Tibial nerve (tissue), 4 donors: Measurements from ENCODE around the gene DNASE1L2.

Experiments
- EP300 ChIP-seq, 2 donors: sonication (generic); formaldehyde crosslinking; IDR thresholded peaks; one replicate each; pipeline ENCODE4 v1.6.1; 2017; ENCODE audit warnings: antibody characterized with exemption in 2 of 2, mild to moderate bottlenecking in 1 of 2
- POLR2A ChIP-seq, 2 donors: fragments of 450-650 bp; IDR thresholded peaks; one replicate each; pipeline ENCODE4 v1.6.1; 2017; ENCODE audit warnings: antibody characterized with exemption in 2 of 2, mild to moderate bottlenecking in 2 of 2, moderate library complexity in 2 of 2
- TF ChIP-seq, protein P1 (sequence below), 5 experiments: fragments of 200-600 bp in 3 of 5; fragments of 450-650 bp in 2 of 5; sonication (generic) in 3 of 5; IDR thresholded peaks; one replicate each; pipeline ENCODE4 v1.5.1; 2016 to 2019; ENCODE audit warnings: antibody characterized with exemption in 5 of 5, mild to moderate bottlenecking in 3 of 5, moderate library complexity in 2 of 5

- TF ChIP-seq, protein P1, sequence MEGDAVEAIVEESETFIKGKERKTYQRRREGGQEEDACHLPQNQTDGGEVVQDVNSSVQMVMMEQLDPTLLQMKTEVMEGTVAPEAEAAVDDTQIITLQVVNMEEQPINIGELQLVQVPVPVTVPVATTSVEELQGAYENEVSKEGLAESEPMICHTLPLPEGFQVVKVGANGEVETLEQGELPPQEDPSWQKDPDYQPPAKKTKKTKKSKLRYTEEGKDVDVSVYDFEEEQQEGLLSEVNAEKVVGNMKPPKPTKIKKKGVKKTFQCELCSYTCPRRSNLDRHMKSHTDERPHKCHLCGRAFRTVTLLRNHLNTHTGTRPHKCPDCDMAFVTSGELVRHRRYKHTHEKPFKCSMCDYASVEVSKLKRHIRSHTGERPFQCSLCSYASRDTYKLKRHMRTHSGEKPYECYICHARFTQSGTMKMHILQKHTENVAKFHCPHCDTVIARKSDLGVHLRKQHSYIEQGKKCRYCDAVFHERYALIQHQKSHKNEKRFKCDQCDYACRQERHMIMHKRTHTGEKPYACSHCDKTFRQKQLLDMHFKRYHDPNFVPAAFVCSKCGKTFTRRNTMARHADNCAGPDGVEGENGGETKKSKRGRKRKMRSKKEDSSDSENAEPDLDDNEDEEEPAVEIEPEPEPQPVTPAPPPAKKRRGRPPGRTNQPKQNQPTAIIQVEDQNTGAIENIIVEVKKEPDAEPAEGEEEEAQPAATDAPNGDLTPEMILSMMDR (IDR thresholded peaks at IDR 0.05), result no peak
- TF ChIP-seq POLR2A (IDR thresholded peaks at IDR 0.05) (no peak), EP300 (IDR thresholded peaks at IDR 0.05) (no peak)
Observed at GRCh38 chr16:2216330-2216729, 19.9 kb upstream of the DNASE1L2 start.
